Astrocyte (in vitro differentiated cells and primary cell): Measurements from ENCODE around the gene RNH1. TPM values are rescaled to one million over a fixed set of nuclear protein-coding genes. Genes with fewer than 3 reads are reported as not detected.

Experiments used
- DNase-seq: peaks from one replicate; pipeline ENCODE4 v3.0.0-alpha.2; 2010; ENCODE audit warnings: low read depth
- FAIRE-seq: peaks from 2 replicates; lab custom pipeline; 2011; peaks lifted over from hg19 to GRCh38; lab: Jason Lieb, UNC
- H2AFZ ChIP-seq: 2 replicates; pipeline ENCODE4 v1.6.0; 2012; ENCODE audit warnings: low read depth, low read length, inconsistent platforms
- H3K27ac ChIP-seq: 2 replicates; pipeline ENCODE4 v1.5.1; 2011; ENCODE audit warnings: low read depth, low read length, inconsistent platforms
- H3K27me3 ChIP-seq: 2 replicates; pipeline ENCODE4 v1.6.0; 2011; ENCODE audit warnings: low read length, inconsistent platforms; ENCODE audit not compliant: insufficient read depth
- H3K36me3 ChIP-seq: 2 replicates; pipeline ENCODE4 v1.5.1; 2011; ENCODE audit warnings: low read length, inconsistent platforms; ENCODE audit not compliant: insufficient read depth
- H3K4me1 ChIP-seq: 2 replicates; pipeline ENCODE4 v1.5.1; 2011; ENCODE audit warnings: low read length, inconsistent platforms; ENCODE audit not compliant: insufficient read depth
- H3K4me2 ChIP-seq: 2 replicates; pipeline ENCODE4 v1.6.0; 2012; ENCODE audit warnings: low read length, inconsistent platforms
- H3K4me3 ChIP-seq: 2 replicates; pipeline ENCODE4 v1.5.1; 2011; ENCODE audit warnings: low read depth, mild to moderate bottlenecking, low read length, inconsistent platforms; ENCODE audit not compliant: insufficient read depth
- H3K79me2 ChIP-seq: 2 replicates; pipeline ENCODE4 v1.6.0; 2012; ENCODE audit warnings: mild to moderate bottlenecking, low read length, inconsistent platforms; ENCODE audit not compliant: insufficient read depth
- H3K9ac ChIP-seq: 2 replicates; pipeline ENCODE4 v1.6.0; 2012; ENCODE audit warnings: mild to moderate bottlenecking, low read length, inconsistent platforms
- H3K9me3 ChIP-seq: 2 replicates; pipeline ENCODE4 v1.5.1; 2012; ENCODE audit warnings: low read depth, mild to moderate bottlenecking, low read length, inconsistent platforms; ENCODE audit not compliant: insufficient read depth
- H4K20me1 ChIP-seq: 2 replicates; pipeline ENCODE4 v1.6.0; 2012; ENCODE audit warnings: low read length, inconsistent platforms; ENCODE audit not compliant: insufficient read depth
- H3K27ac Mint-ChIP-seq: one replicate; pipeline ENCODE4 v1.8.0; 2021; ENCODE audit warnings: mild to moderate bottlenecking, mixed read lengths; ENCODE audit not compliant: unreplicated experiment
- H3K27me3 Mint-ChIP-seq: one replicate; pipeline ENCODE4 v1.8.0; 2021; ENCODE audit warnings: low read depth, mixed read lengths; ENCODE audit not compliant: unreplicated experiment
- H3K36me3 Mint-ChIP-seq: one replicate; pipeline ENCODE4 v1.8.0; 2021; ENCODE audit warnings: low read depth, mixed read lengths; ENCODE audit not compliant: unreplicated experiment
- H3K4me1 Mint-ChIP-seq: one replicate; pipeline ENCODE4 v1.8.0; 2021; ENCODE audit warnings: low read depth, mixed read lengths; ENCODE audit not compliant: unreplicated experiment
- H3K4me3 Mint-ChIP-seq: one replicate; pipeline ENCODE4 v1.8.0; 2021; ENCODE audit warnings: mild to moderate bottlenecking, moderate library complexity, mixed read lengths; ENCODE audit not compliant: unreplicated experiment
- H3K9me3 Mint-ChIP-seq: one replicate; pipeline ENCODE4 v1.8.0; 2021; ENCODE audit warnings: mild to moderate bottlenecking, mixed read lengths; ENCODE audit not compliant: unreplicated experiment
- CTCF ChIP-seq: IDR thresholded peaks from 2 replicates; pipeline ENCODE4 v1.5.1; 2011; ENCODE audit warnings: low read depth, mild to moderate bottlenecking, inconsistent platforms, low read length, moderate library complexity; ENCODE audit not compliant: insufficient read depth
- EZH2 ChIP-seq: IDR thresholded peaks from 2 replicates; pipeline ENCODE4 v1.6.1; 2012; ENCODE audit warnings: mild to moderate bottlenecking, low read length, inconsistent platforms; ENCODE audit not compliant: insufficient read depth
- total RNA-seq: library from RNA; stranded (reverse); gene quantifications from 2 replicates; pipeline ENCODE4 v1.2.1, GENCODE V29; 2021

The RNH1 gene
- total RNA-seq, 1 donor from 2014 or later = 117 TPM

- TF ChIP-seq EZH2 = no peak
- TF ChIP-seq CTCF = no peak
Observed at GRCh38 chr11:529728-530411, 22.8 kb upstream of the RNH1 start.

GRCh38 chr11:528815-529727 lies 22.0 kb upstream of the RNH1 start:
- H3K27ac Mint-ChIP-seq = no peak overlapping the region
- H3K4me1 Mint-ChIP-seq = no peaks in the 10 kb centered on the region
- Histone ChIP-seq H3K27me3 (no peaks in the 10 kb centered on the region), H3K4me2 (no peak overlapping the region), H4K20me1 (peaks cover 25% of the 10 kb centered on the region), H3K79me2 (peaks cover 11% of the 10 kb centered on the region), H3K9me3 (no peaks in the 10 kb centered on the region), H3K4me3 (no peak overlapping the region), H3K9ac (no peak overlapping the region), H3K36me3 (peaks cover 3% of the 10 kb centered on the region), H3K27ac (no peak overlapping the region), H2AFZ (no peak overlapping the region), H3K4me1 (peaks cover 2% of the 10 kb centered on the region)
- no peaks in the 10 kb centered on the region for H3K9me3 Mint-ChIP-seq
- FAIRE-seq = no peak
- TF ChIP-seq CTCF (no peak), EZH2 (no peak)
- H3K27me3 Mint-ChIP-seq = no peaks in the 10 kb centered on the region
- no peak for DNase-seq
- no peak overlapping the region for H3K4me3 Mint-ChIP-seq
- no peaks in the 10 kb centered on the region for H3K36me3 Mint-ChIP-seq

More at GRCh38 chr11:529728-530411, 22.8 kb upstream of the RNH1 start:
- Histone ChIP-seq H4K20me1 (peaks cover 33% of the 10 kb centered on the region), H2AFZ (no peak overlapping the region), H3K27me3 (no peaks in the 10 kb centered on the region), H3K4me1 (peaks cover 10% of the 10 kb centered on the region), H3K9ac (no peak overlapping the region), H3K27ac (no peak overlapping the region), H3K9me3 (no peaks in the 10 kb centered on the region), H3K4me3 (no peak overlapping the region), H3K36me3 (peaks cover 3% of the 10 kb centered on the region), H3K4me2 (no peak overlapping the region), H3K79me2 (peaks cover 19% of the 10 kb centered on the region)
- Mint-ChIP-seq H3K36me3 (no peaks in the 10 kb centered on the region), H3K4me1 (no peaks in the 10 kb centered on the region), H3K4me3 (no peak overlapping the region), H3K27ac (no peak overlapping the region), H3K27me3 (no peaks in the 10 kb centered on the region), H3K9me3 (no peaks in the 10 kb centered on the region)
- DNase-seq (no peak), FAIRE-seq (no peak)
